ENCODE measurements around the gene EPS15.

GRCh38 chr1:51372561-51372960, 146.5 kb downstream of the EPS15 start:
- TF ChIP-seq, protein P1, sequence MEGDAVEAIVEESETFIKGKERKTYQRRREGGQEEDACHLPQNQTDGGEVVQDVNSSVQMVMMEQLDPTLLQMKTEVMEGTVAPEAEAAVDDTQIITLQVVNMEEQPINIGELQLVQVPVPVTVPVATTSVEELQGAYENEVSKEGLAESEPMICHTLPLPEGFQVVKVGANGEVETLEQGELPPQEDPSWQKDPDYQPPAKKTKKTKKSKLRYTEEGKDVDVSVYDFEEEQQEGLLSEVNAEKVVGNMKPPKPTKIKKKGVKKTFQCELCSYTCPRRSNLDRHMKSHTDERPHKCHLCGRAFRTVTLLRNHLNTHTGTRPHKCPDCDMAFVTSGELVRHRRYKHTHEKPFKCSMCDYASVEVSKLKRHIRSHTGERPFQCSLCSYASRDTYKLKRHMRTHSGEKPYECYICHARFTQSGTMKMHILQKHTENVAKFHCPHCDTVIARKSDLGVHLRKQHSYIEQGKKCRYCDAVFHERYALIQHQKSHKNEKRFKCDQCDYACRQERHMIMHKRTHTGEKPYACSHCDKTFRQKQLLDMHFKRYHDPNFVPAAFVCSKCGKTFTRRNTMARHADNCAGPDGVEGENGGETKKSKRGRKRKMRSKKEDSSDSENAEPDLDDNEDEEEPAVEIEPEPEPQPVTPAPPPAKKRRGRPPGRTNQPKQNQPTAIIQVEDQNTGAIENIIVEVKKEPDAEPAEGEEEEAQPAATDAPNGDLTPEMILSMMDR (IDR thresholded peaks at IDR 0.05), result no peak
- no peak for TF ChIP-seq POLR2A (IDR thresholded peaks at IDR 0.05)

All from ovary (tissue), 3 donors.